NCI-H2029 treated with DMSO at 0.1 percent for 48 hours (cell line): ENCODE measurements around the gene SPANXN3.
A peak's percentile ranks its signal among the peaks of the same experiment; 100 is the strongest.
"Not testable (repeated sequence)": the region's sequence is repeated elsewhere in the genome, so short reads cannot be mapped to it uniquely, and the experiment has no call there.

Source experiments
- DNase-seq: peaks from one replicate; lab custom pipeline; 2025; lab: John Stamatoyannopoulos, UW

SPANXN3 gene

GRCh38 chrX:143517375-143517774 is at the start of gene SPANXN3:
Gene SPANXN3, minus strand, starts transcription at chrX:143517475. Its CDS starts 84 bp downstream, at chrX:143517391.
- DNase-seq, result not testable (repeated sequence)

GRCh38 chrX:143536176-143536575 is 18.9 kb upstream of the SPANXN3 start:
- no peak for DNase-seq

- not testable (repeated sequence) for DNase-seq
These were observed 15.1 kb downstream of the SPANXN3 start for GRCh38 chrX:143502196-143502595.

GRCh38 chrX:143500751-143501150 is 16.5 kb downstream of the SPANXN3 start:
- DNase-seq, result no peak

- DNase-seq, result no peak
These were observed 31.2 kb downstream of the SPANXN3 start for GRCh38 chrX:143486105-143486504.

GRCh38 chrX:143476751-143477150 is 40.5 kb downstream of the SPANXN3 start:
- no peak for DNase-seq

- DNase-seq, result peak; percentile 34
These were observed 44.8 kb downstream of the SPANXN3 start for GRCh38 chrX:143472347-143472938.

- no peak for DNase-seq
These were observed 51.1 kb downstream of the SPANXN3 start for GRCh38 chrX:143466130-143466529.

- DNase-seq, result no peak
These were observed 54.6 kb downstream of the SPANXN3 start for GRCh38 chrX:143462696-143463095.

GRCh38 chrX:143461606-143462005 is 55.7 kb downstream of the SPANXN3 start:
- no peak for DNase-seq
